ENCODE data around the gene IL31RA.

Gene IL31RA

DNA sequence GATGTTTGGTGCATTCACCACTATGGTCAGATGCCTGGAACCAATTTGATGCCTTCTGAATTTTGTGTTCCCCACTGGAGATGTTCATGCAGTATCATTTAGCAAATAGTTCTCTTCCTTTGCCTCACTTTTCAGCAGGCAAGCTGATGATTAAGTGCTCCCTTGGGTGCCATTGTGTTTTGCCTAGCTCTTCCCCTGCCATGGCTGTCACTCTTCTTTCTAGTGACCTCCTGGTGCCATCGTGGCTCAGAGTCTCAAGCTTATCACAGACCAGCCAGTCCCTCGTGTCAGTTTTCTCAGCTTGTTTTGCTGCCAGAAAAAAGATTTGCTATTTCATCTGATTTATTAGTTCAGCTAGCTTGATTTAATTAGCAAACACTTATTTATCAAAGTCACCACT, 41.3 kb downstream of the IL31RA start:
- H3K36me3 ChIP-seq (ENCODE audit: control insufficient read depth, low read depth, low read length), result no peaks in the 10 kb centered on the region
- H3K27ac ChIP-seq (ENCODE audit: low read length), result no peak overlapping the region
- no peaks in the 10 kb centered on the region for H3K27me3 ChIP-seq (ENCODE audit: control insufficient read depth, insufficient read depth, low read length)
- H3K9ac ChIP-seq (ENCODE audit: low read length), result no peak overlapping the region
- no peaks in the 10 kb centered on the region for H3K4me1 ChIP-seq (ENCODE audit: control insufficient read depth, low read depth, low read length)
- no peak overlapping the region for H3K4me3 ChIP-seq (ENCODE audit: low read length)
- H3K9me3 ChIP-seq (ENCODE audit: control insufficient read depth, low read depth, low read length), result no peaks in the 10 kb centered on the region

DNA sequence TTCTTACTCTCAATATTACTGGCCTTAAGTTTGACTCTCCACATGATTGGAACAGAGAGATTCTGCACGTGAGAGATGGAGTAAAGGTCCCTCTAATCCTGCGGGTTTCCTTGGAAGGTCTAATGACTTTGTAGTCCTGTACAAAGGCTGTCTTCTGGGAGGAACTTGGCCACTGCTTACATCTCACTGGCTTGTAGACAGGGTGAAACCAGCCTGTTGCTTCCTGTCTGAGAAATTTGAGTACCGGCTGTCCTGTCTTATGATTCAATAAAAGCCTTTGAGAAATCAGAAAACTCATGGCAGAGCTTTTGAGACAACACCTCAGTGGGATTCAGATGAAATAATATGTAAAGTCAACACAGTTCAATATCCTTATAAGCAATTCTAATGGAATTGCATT, 43.0 kb downstream of the IL31RA start:
- Histone ChIP-seq H3K4me3 (ENCODE audit: low read length) (no peak overlapping the region), H3K9ac (ENCODE audit: low read length) (no peak overlapping the region), H3K4me1 (ENCODE audit: control insufficient read depth, low read depth, low read length) (no peaks in the 10 kb centered on the region), H3K27me3 (ENCODE audit: control insufficient read depth, insufficient read depth, low read length) (no peaks in the 10 kb centered on the region), H3K9me3 (ENCODE audit: control insufficient read depth, low read depth, low read length) (no peaks in the 10 kb centered on the region), H3K36me3 (ENCODE audit: control insufficient read depth, low read depth, low read length) (no peaks in the 10 kb centered on the region), H3K27ac (ENCODE audit: low read length) (no peak overlapping the region)

DNA sequence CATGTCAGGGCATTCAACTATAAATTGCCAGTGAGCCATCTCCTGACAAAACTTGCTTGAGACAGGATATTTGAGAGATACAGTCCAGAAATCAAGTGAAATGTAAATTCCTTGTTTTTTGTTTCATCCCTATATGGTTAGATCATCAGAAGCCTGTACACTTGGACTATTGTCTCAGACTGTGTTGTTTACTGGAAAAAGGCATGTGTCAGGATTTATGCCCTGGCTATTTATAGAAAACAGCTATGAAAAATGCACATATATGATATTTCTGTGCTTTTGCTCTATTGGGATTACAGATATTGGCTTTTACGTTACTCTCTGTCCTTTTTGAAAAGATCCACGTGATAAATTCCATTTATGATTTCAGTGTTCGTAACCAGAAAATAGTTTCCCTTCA, 44.2 kb downstream of the IL31RA start:
- Histone ChIP-seq H3K27me3 (ENCODE audit: control insufficient read depth, insufficient read depth, low read length) (no peaks in the 10 kb centered on the region), H3K36me3 (ENCODE audit: control insufficient read depth, low read depth, low read length) (no peaks in the 10 kb centered on the region), H3K9me3 (ENCODE audit: control insufficient read depth, low read depth, low read length) (no peaks in the 10 kb centered on the region), H3K4me3 (ENCODE audit: low read length) (no peak overlapping the region), H3K9ac (ENCODE audit: low read length) (no peak overlapping the region), H3K4me1 (ENCODE audit: control insufficient read depth, low read depth, low read length) (no peaks in the 10 kb centered on the region), H3K27ac (ENCODE audit: low read length) (no peak overlapping the region)

DNA sequence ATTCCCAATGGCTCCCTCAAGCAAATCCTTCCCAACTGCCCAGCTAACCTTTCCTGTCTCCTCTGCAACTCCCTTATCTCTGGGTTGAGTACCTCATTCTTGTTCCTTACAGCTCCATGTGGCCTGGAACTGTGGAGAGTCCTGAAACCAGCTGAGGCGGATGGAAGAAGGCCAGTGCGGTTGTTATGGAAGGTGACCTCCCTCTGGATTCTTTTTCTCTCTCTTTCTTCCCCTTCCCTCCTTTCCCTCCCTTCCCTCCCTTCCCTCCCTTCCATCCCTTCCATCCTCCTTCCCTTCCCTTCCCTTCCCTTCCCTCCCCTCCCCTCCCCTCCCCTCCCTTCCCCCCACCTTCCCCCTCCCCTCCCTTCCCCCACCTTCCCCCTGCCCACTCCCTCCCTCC, 45.1 kb downstream of the IL31RA start:
- no peaks in the 10 kb centered on the region for H3K27me3 ChIP-seq (ENCODE audit: control insufficient read depth, insufficient read depth, low read length)
- no peaks in the 10 kb centered on the region for H3K36me3 ChIP-seq (ENCODE audit: control insufficient read depth, low read depth, low read length)
- H3K27ac ChIP-seq (ENCODE audit: low read length), result no peak overlapping the region
- no peaks in the 10 kb centered on the region for H3K9me3 ChIP-seq (ENCODE audit: control insufficient read depth, low read depth, low read length)
- no peak overlapping the region for H3K4me3 ChIP-seq (ENCODE audit: low read length)
- no peak overlapping the region for H3K9ac ChIP-seq (ENCODE audit: low read length)
- no peaks in the 10 kb centered on the region for H3K4me1 ChIP-seq (ENCODE audit: control insufficient read depth, low read depth, low read length)

DNA sequence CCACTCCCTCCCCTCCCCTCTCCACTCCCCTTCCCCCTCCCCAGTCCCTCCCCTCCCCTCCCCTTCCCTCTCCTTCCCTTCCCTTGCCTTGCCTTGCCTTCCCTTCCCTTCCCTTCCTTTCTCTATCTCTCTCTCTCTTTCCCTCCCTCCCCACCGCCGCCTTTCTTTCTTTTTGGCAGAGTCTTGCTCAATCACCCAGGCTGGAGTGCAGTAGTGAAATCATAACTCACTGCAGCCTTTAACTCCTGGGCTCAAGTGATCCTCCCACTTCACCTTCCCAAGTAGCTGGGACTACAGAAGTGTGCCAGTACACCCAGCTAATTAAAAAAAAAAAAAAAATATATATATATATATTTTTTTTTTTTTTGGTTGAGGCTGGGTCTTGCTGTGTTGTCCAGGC, 45.5 kb downstream of the IL31RA start:
- no peaks in the 10 kb centered on the region for H3K36me3 ChIP-seq (ENCODE audit: control insufficient read depth, low read depth, low read length)
- no peaks in the 10 kb centered on the region for H3K4me1 ChIP-seq (ENCODE audit: control insufficient read depth, low read depth, low read length)
- H3K4me3 ChIP-seq (ENCODE audit: low read length), result no peak overlapping the region
- no peak overlapping the region for H3K27ac ChIP-seq (ENCODE audit: low read length)
- H3K9me3 ChIP-seq (ENCODE audit: control insufficient read depth, low read depth, low read length), result no peaks in the 10 kb centered on the region
- H3K9ac ChIP-seq (ENCODE audit: low read length), result no peak overlapping the region
- H3K27me3 ChIP-seq (ENCODE audit: control insufficient read depth, insufficient read depth, low read length), result no peaks in the 10 kb centered on the region

DNA sequence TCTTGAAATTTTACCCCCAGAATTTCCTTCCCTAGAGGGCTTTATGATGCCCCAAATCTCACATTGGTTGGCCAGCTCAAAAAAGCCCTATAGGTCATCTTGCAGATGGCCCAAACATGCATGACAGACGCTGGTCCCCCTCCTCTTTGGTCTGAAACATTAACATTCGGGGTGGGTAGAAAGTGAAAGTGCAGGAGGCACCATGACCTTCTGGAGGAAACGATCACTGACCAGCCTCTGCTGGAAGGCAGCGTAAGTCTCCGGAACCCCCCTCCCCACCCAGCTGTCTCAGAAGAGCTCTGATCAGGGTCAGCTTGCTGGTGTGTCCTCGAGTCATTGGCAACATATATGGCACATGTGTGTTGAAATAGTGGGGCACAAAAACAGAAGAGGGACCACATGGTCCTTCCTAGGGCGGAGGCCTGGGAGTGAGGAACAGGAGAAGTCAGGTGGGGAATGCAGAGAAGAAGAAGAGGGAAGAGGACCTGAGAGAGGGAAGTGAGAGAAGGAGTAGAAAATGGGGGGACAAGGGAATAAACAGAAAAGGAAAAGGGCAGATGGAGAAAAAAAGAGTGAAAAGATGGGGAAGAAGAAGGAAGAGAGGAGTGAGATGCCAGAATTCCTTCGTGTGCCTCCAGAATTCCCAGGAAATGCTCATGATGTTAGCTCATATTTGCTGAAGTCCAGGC, 46.2 kb downstream of the IL31RA start:
- Histone ChIP-seq H3K36me3 (ENCODE audit: control insufficient read depth, low read depth, low read length) (no peaks in the 10 kb centered on the region), H3K4me1 (ENCODE audit: control insufficient read depth, low read depth, low read length) (no peaks in the 10 kb centered on the region), H3K27me3 (ENCODE audit: control insufficient read depth, insufficient read depth, low read length) (no peaks in the 10 kb centered on the region), H3K9ac (ENCODE audit: low read length) (no peak overlapping the region), H3K27ac (ENCODE audit: low read length) (no peak overlapping the region), H3K4me3 (ENCODE audit: low read length) (no peak overlapping the region), H3K9me3 (ENCODE audit: control insufficient read depth, low read depth, low read length) (no peaks in the 10 kb centered on the region)

DNA sequence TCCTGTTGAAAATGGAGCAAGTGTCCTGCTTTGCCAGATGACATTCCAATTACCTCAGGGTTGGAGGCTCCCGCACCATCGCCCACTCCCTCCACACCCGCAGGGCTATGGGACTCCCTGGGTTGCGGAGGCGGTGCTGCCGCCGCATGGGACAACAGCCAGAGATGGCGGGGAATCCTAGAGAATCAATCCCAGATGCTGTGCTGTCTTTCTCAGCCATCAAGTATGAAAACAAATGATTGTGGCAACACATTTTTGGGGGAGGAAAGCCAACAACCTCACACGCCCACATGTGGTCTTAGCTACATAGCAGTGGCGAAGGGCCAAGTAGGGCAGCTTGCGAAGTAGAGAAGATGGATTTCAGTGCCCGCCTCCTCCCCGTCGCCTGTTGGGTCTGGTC, 46.7 kb downstream of the IL31RA start:
- no peaks in the 10 kb centered on the region for H3K36me3 ChIP-seq (ENCODE audit: control insufficient read depth, low read depth, low read length)
- H3K4me1 ChIP-seq (ENCODE audit: control insufficient read depth, low read depth, low read length), result no peaks in the 10 kb centered on the region
- no peaks in the 10 kb centered on the region for H3K9me3 ChIP-seq (ENCODE audit: control insufficient read depth, low read depth, low read length)
- no peak overlapping the region for H3K9ac ChIP-seq (ENCODE audit: low read length)
- H3K27me3 ChIP-seq (ENCODE audit: control insufficient read depth, insufficient read depth, low read length), result no peaks in the 10 kb centered on the region
- H3K27ac ChIP-seq (ENCODE audit: low read length), result no peak overlapping the region
- no peak overlapping the region for H3K4me3 ChIP-seq (ENCODE audit: low read length)

DNA sequence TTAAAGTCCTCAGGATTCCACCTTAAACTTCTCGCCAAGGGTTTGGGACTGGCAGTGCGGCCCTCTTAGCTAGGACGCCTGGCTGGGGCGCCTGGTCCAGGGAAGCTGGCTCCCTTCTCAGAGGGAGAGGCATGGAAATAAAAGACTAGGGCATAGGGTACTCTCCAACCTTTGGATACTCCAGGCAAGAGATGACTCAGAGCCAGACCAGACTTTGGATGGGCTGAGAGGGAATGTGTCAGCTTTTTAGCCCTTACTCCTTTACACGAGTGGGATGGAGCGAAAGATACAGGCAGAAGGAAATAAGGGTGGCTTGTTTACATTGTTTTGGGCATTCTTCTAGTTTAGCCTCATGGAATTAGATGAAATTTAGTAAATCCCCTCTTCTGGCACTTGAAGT, 48.2 kb downstream of the IL31RA start:
- Histone ChIP-seq H3K4me1 (ENCODE audit: control insufficient read depth, low read depth, low read length) (no peaks in the 10 kb centered on the region), H3K27ac (ENCODE audit: low read length) (no peak overlapping the region), H3K27me3 (ENCODE audit: control insufficient read depth, insufficient read depth, low read length) (no peaks in the 10 kb centered on the region), H3K9ac (ENCODE audit: low read length) (no peak overlapping the region), H3K36me3 (ENCODE audit: control insufficient read depth, low read depth, low read length) (no peaks in the 10 kb centered on the region), H3K4me3 (ENCODE audit: low read length) (no peak overlapping the region), H3K9me3 (ENCODE audit: control insufficient read depth, low read depth, low read length) (no peaks in the 10 kb centered on the region)

DNA sequence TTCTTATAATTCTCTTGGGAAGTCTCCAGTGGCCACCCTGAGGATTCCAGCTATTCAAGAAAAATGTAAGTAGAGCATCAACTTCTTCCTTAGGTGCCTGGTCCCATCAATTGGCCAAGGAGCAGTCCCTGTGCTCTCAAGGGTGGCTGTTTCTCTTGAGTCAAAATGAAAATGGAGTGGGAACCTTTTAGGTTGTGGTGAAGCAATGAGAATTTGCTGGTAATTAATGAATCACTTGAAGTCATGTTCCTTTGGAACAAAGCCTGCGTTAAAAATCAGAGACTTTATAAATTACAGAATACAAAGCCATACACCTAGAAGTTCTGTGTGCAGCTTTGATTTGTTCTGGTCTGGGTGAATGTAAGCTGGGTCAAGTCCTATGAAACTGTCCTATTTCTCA, 48.9 kb downstream of the IL31RA start:
- Histone ChIP-seq H3K27ac (ENCODE audit: low read length) (no peak overlapping the region), H3K4me1 (ENCODE audit: control insufficient read depth, low read depth, low read length) (no peaks in the 10 kb centered on the region), H3K36me3 (ENCODE audit: control insufficient read depth, low read depth, low read length) (no peaks in the 10 kb centered on the region), H3K27me3 (ENCODE audit: control insufficient read depth, insufficient read depth, low read length) (no peaks in the 10 kb centered on the region), H3K9me3 (ENCODE audit: control insufficient read depth, low read depth, low read length) (no peaks in the 10 kb centered on the region), H3K4me3 (ENCODE audit: low read length) (no peak overlapping the region), H3K9ac (ENCODE audit: low read length) (no peak overlapping the region)

DNA sequence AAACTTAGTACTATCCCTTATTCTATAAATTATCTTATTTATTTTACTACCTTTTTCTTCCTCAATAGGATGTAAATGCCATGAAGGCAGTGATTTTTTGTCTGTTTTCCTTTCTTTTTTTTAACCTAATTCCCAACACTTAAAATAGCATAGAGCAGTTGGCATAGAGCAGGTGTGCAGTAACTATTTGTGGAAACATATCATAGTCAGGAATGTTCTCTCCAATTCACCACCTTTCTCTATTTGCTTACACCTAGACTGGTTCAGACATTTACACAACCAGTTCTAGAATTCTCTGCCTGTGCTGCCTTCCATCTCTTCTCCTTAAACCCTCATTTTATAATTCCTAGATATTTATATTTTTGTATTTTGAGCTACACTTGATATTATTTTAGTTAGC, 49.6 kb downstream of the IL31RA start:
- Histone ChIP-seq H3K27me3 (ENCODE audit: control insufficient read depth, insufficient read depth, low read length) (no peaks in the 10 kb centered on the region), H3K9ac (ENCODE audit: low read length) (no peak overlapping the region), H3K36me3 (ENCODE audit: control insufficient read depth, low read depth, low read length) (no peaks in the 10 kb centered on the region), H3K4me3 (ENCODE audit: low read length) (no peak overlapping the region), H3K4me1 (ENCODE audit: control insufficient read depth, low read depth, low read length) (no peaks in the 10 kb centered on the region), H3K27ac (ENCODE audit: low read length) (no peak overlapping the region), H3K9me3 (ENCODE audit: control insufficient read depth, low read depth, low read length) (no peaks in the 10 kb centered on the region)

DNA sequence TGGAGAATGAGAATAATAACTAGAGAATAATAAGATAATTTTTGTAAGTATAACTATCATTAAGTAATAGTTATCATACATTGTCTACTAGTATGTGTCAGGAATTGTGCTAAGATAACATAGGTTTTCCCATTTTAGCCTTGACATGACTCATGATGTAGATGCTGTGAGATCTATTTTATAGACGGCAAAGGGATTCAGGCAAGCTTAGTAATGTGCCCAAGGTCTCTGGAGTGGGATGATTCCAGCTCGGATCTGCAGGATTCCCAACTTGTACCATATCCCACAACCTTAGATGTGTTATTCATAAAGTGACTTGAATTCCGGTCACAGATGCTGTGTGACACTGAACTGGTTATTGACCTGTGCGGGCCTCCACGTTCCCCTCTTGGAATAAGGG, 51.5 kb downstream of the IL31RA start:
- Histone ChIP-seq H3K36me3 (ENCODE audit: control insufficient read depth, low read depth, low read length) (no peaks in the 10 kb centered on the region), H3K9ac (ENCODE audit: low read length) (no peak overlapping the region), H3K27me3 (ENCODE audit: control insufficient read depth, insufficient read depth, low read length) (no peaks in the 10 kb centered on the region), H3K4me3 (ENCODE audit: low read length) (no peak overlapping the region), H3K4me1 (ENCODE audit: control insufficient read depth, low read depth, low read length) (no peaks in the 10 kb centered on the region), H3K27ac (ENCODE audit: low read length) (no peak overlapping the region), H3K9me3 (ENCODE audit: control insufficient read depth, low read depth, low read length) (no peaks in the 10 kb centered on the region)

DNA sequence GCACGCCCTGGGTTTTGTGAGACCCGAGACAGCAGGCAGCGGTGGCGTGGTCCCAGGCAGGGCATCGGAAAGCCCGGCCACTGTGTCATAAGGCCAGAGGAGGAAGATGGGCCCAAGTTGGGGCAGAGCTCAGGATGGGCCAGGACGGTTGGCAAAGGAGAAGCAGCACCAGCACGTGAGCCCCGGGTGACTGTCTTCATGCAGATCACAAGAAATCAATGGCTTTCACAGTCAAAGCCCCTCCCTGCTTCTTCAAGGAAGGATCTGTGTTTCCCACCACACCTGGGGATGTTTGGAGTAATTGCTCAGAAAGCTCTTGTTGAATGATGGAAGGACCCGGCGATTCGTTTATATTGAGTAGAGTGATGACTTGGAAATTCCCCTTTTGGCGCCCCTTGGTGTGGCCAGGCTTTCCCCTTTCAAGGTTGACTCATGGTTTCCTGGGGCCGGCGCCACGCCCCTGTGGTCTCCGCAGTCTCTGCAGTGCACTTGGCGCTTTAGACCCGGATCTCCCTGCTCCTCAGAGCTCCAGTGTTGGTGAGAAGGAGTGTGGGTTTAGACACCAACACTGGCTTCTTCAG, 52.1 kb downstream of the IL31RA start:
- no peaks in the 10 kb centered on the region for H3K27me3 ChIP-seq (ENCODE audit: control insufficient read depth, insufficient read depth, low read length)
- no peak overlapping the region for H3K4me3 ChIP-seq (ENCODE audit: low read length)
- no peak overlapping the region for H3K9ac ChIP-seq (ENCODE audit: low read length)
- no peaks in the 10 kb centered on the region for H3K4me1 ChIP-seq (ENCODE audit: control insufficient read depth, low read depth, low read length)
- no peak overlapping the region for H3K27ac ChIP-seq (ENCODE audit: low read length)
- no peaks in the 10 kb centered on the region for H3K9me3 ChIP-seq (ENCODE audit: control insufficient read depth, low read depth, low read length)
- no peaks in the 10 kb centered on the region for H3K36me3 ChIP-seq (ENCODE audit: control insufficient read depth, low read depth, low read length)

Data from iPS-18a (cell line).